DOHH2 (cell line): ENCODE results near the gene MKX.

ENCODE experiments used
- H3F3A ChIP-seq: fragments of 200-600 bp; sonication (generic), shearing (Covaris generic); 2 replicates; pipeline ENCODE4 v1.6.0; 2016; ENCODE audit warnings: antibody characterized with exemption, mild to moderate bottlenecking; ENCODE audit not compliant: control insufficient read depth, insufficient read depth
- H3K27ac ChIP-seq: fragments of 200-600 bp; sonication (generic); 2 replicates; pipeline ENCODE4 v1.5.1; 2014; ENCODE audit warnings: low read depth, mild to moderate bottlenecking, low read length, moderate library complexity
- H3K27me3 ChIP-seq: fragments of 200-600 bp; sonication (generic); 2 replicates; pipeline ENCODE4 v1.6.1; 2014; ENCODE audit warnings: mild to moderate bottlenecking, low read length, mixed read lengths; ENCODE audit not compliant: control insufficient read depth
- H3K36me3 ChIP-seq: fragments of 200-600 bp; sonication (generic); 2 replicates; pipeline ENCODE4 v1.6.1; 2014; ENCODE audit warnings: mild to moderate bottlenecking, low read length, moderate library complexity, mixed read lengths; ENCODE audit not compliant: control insufficient read depth
- H3K4me1 ChIP-seq: fragments of 200-600 bp; sonication (generic); 2 replicates; pipeline ENCODE4 v1.6.1; 2014; ENCODE audit warnings: mild to moderate bottlenecking, low read length, mixed read lengths; ENCODE audit not compliant: control insufficient read depth
- H3K4me2 ChIP-seq: fragments of 200-600 bp; sonication (generic); 2 replicates; pipeline ENCODE4 v1.6.0; 2014; ENCODE audit warnings: mild to moderate bottlenecking, low read length, moderate library complexity
- H3K4me3 ChIP-seq: fragments of 200-600 bp; sonication (generic); 2 replicates; pipeline ENCODE4 v1.5.1; 2014; ENCODE audit warnings: mild to moderate bottlenecking, low read length, mixed read lengths
- H3K79me2 ChIP-seq: fragments of 200-600 bp; sonication (generic); 2 replicates; pipeline ENCODE4 v1.6.1; 2014; ENCODE audit warnings: mild to moderate bottlenecking, low read length, mixed read lengths; ENCODE audit not compliant: control insufficient read depth
- H3K9me2 ChIP-seq: fragments of 200-600 bp; sonication (generic); replicated peaks from 2 replicates; pipeline ENCODE4 v1.6.1; 2014; ENCODE audit warnings: mild to moderate bottlenecking, low read length, mixed read lengths; ENCODE audit not compliant: control insufficient read depth
- H3K9me3 ChIP-seq: fragments of 200-600 bp; sonication (generic); 2 replicates; pipeline ENCODE4 v1.6.1; 2014; ENCODE audit warnings: antibody characterized with exemption, low read length, mixed read lengths; ENCODE audit not compliant: control insufficient read depth, insufficient read depth
- H4K20me1 ChIP-seq: fragments of 200-600 bp; sonication (generic); 2 replicates; pipeline ENCODE4 v1.6.0; 2014; ENCODE audit warnings: low read depth, mild to moderate bottlenecking, antibody characterized with exemption, low read length, moderate library complexity; ENCODE audit not compliant: control insufficient read depth, insufficient read depth
- CTCF ChIP-seq: fragments of 200-600 bp; sonication (generic); IDR thresholded peaks from one replicate; pipeline ENCODE4 v1.5.1; 2014; ENCODE audit warnings: antibody characterized with exemption, mild to moderate bottlenecking, low read depth, low read length; ENCODE audit not compliant: poor library complexity, severe bottlenecking
- EZH2phosphoT487 ChIP-seq: fragments of 200-600 bp; sonication (generic); IDR thresholded peaks from 2 replicates; pipeline ENCODE4 v1.6.1; 2017; ENCODE audit warnings: borderline replicate concordance, mild to moderate bottlenecking, antibody characterized with exemption, low read length, moderate library complexity, mixed read lengths

The MKX gene

GRCh38 chr10:27680006-27680557 is 65.5 kb downstream of the MKX start:
- no peaks in the 10 kb centered on the region for H3K36me3 ChIP-seq
- no peaks in the 10 kb centered on the region for H3K79me2 ChIP-seq
- TF ChIP-seq EZH2phosphoT487 (no peak), CTCF (no peak)
- no peaks in the 10 kb centered on the region for H3K27me3 ChIP-seq
- H3K4me1 ChIP-seq, result no peaks in the 10 kb centered on the region
- H3K4me2 ChIP-seq, result no peak overlapping the region
- no peaks in the 10 kb centered on the region for H4K20me1 ChIP-seq
- no peaks in the 10 kb centered on the region for H3K9me2 ChIP-seq
- H3F3A ChIP-seq, result no peaks in the 10 kb centered on the region
- H3K27ac ChIP-seq, result no peak overlapping the region
- H3K9me3 ChIP-seq, result no peaks in the 10 kb centered on the region
- H3K4me3 ChIP-seq, result no peak overlapping the region

GRCh38 chr10:27679369-27679912 is 66.2 kb downstream of the MKX start:
- Histone ChIP-seq H3K9me2 (no peaks in the 10 kb centered on the region), H3F3A (no peaks in the 10 kb centered on the region), H3K27ac (no peak overlapping the region), H3K4me1 (no peaks in the 10 kb centered on the region), H4K20me1 (no peaks in the 10 kb centered on the region), H3K9me3 (no peaks in the 10 kb centered on the region), H3K36me3 (no peaks in the 10 kb centered on the region), H3K27me3 (no peaks in the 10 kb centered on the region), H3K4me3 (no peak overlapping the region), H3K4me2 (no peak overlapping the region), H3K79me2 (no peaks in the 10 kb centered on the region)
- TF ChIP-seq EZH2phosphoT487 (no peak), CTCF (no peak)

- Histone ChIP-seq H3K9me3 (no peaks in the 10 kb centered on the region), H3F3A (no peaks in the 10 kb centered on the region), H3K36me3 (no peaks in the 10 kb centered on the region), H3K27me3 (no peaks in the 10 kb centered on the region), H3K9me2 (no peaks in the 10 kb centered on the region), H3K4me1 (no peaks in the 10 kb centered on the region), H3K79me2 (no peaks in the 10 kb centered on the region), H4K20me1 (no peaks in the 10 kb centered on the region), H3K4me2 (no peak overlapping the region), H3K4me3 (no peak overlapping the region), H3K27ac (no peak overlapping the region)
- no peak for TF ChIP-seq EZH2phosphoT487
- no peak for TF ChIP-seq CTCF
Observed at GRCh38 chr10:27678166-27678565, 67.5 kb downstream of the MKX start.
